GM12878 (cell line): ENCODE measurements around the gene GTF3C1.

Source experiments
- CTCF ChIP-seq, 3 experiments: IDR thresholded peaks in 2 of 3; conservative IDR thresholded peaks in 1 of 3; 2 replicates each; pipeline ENCODE4 v1.5.1; 2011; ENCODE audit warnings: low read depth in 3 of 3, low read length in 3 of 3, mild to moderate bottlenecking in 3 of 3, control low read depth in 2 of 3, moderate library complexity in 2 of 3, inconsistent platforms in 1 of 3, mixed read lengths in 1 of 3; ENCODE audit not compliant: control insufficient read depth in 2 of 3, insufficient read depth in 1 of 3; ENCODE audit errors: extremely low read depth in 1 of 3
- POLR2AphosphoS5 ChIP-seq: IDR thresholded peaks from 2 replicates; pipeline ENCODE4 v1.6.1; 2011; ENCODE audit warnings: mild to moderate bottlenecking, low read length, inconsistent platforms
- RAD21 ChIP-seq: IDR thresholded peaks from 2 replicates; pipeline ENCODE4 v1.6.1; 2011; ENCODE audit warnings: mild to moderate bottlenecking, low read depth, low read length, moderate library complexity; ENCODE audit not compliant: insufficient read depth
- SMC3 ChIP-seq: IDR thresholded peaks from 2 replicates; pipeline ENCODE4 v1.6.1; 2011; ENCODE audit warnings: low read length, improper control_type of control experiment, borderline replicate concordance
- ZZZ3 ChIP-seq: IDR thresholded peaks from 2 replicates; pipeline ENCODE4 v1.6.1; 2011; ENCODE audit warnings: low read depth; ENCODE audit not compliant: control insufficient read depth, insufficient read length

- TF ChIP-seq ZZZ3 (no peak), RAD21 (no peak), CTCF (IDR thresholded peaks at IDR 0.05 in 2 of 3, conservative IDR thresholded peaks at IDR 0.05 in 1 of 3; ENCODE audit: control insufficient read depth in 2 of 3, extremely low read depth in 1 of 3, insufficient read depth in 1 of 3, low read depth in 3 of 3, low read length in 3 of 3) (no peak), POLR2AphosphoS5 (no peak), SMC3 (no peak)
These were observed 48.9 kb downstream of the GTF3C1 start for GRCh38 chr16:27500801-27501200.
